ENCODE results near the gene ZNF785. TPM values are rescaled to one million over a fixed set of nuclear protein-coding genes. Genes with fewer than 3 reads are reported as not detected.
A peak's percentile ranks its signal among the peaks of the same experiment; 100 is the strongest.
"Not testable (repeated sequence)": the region's sequence is repeated elsewhere in the genome, so short reads cannot be mapped to it uniquely, and the experiment has no call there.

ZNF785 gene
- total RNA-seq, 1 experiment from 2014 or later = 18.2 TPM

DNA sequence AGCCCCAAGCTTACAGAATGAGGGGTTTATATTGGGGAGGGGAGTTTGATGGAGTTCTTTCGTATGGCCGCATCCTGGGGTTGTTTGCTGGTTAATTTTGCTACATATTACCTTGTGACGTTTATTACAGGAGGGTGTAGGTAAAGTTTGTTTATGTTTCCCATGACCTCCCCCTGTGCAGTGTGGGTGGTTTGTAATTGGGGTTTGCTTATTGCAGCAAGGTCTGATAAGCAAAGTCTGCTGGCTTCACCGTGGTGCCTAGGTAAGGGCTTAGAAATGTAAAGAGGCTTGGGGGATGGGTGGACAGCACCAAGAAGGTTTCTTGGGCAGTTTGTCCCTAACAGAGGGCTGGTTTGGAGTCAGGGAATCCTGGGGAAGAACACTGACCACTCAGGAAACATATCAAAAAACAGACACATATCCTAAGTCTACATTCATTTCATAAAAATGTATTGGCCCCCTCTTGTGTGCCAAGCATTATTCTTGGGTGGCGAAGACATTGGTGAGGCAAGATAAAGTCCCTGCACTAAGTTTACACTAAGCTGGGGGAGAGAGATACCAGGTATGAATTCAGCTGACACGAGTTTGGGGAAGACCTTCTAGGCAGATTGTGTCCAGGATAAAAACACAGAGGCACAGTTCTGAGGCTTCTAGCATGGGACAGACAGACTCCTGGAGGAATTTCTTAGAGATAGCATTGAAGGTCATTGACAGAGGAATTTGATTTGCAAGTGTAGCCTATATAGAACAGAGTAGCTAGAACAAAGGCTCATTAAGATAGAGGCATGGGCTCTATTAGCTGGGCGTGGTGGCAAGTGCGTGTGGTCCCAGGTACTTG, 36.9 kb downstream of the ZNF785 start:
- Histone ChIP-seq H3K36me3 (peaks cover 4% of the 10 kb centered on the region), H3K27me3 (no peaks in the 10 kb centered on the region), H3K27ac (no peak overlapping the region), H3K4me1 (0 out of 2 replicates have a peak, but pooled peaks cover 2% of the 10 kb centered on the region), H3K9me3 (replicated peaks) (no peaks in the 10 kb centered on the region), H3K4me3 (no peak overlapping the region)
- no peak for DNase-seq

DNA sequence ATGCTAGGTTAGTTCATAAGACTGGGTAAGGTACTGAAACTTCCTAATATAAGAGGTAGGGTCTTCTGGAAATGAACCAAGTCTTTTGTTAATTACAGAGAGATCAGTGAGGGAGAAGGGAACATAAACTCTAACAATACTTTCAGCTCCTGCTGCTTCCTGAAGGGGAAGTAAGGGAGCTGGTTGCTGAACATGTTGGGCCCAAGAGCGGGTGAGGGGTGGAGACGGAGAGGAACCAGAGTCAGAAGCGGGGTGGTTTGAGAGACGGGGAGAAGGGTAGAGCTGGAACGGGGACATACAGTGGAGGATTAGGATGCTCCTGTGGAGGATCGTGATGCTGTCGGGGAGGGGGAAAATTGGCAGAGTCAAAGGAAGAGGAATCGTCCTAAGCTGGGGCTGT, 39.4 kb downstream of the ZNF785 start:
- Histone ChIP-seq H3K27me3 (no peaks in the 10 kb centered on the region), H3K4me1 (peaks cover 8% of the 10 kb centered on the region), H3K4me3 (no peak overlapping the region), H3K27ac (no peak overlapping the region), H3K9me3 (replicated peaks) (no peaks in the 10 kb centered on the region), H3K36me3 (no peaks in the 10 kb centered on the region)
- DNase-seq = no peak

DNA sequence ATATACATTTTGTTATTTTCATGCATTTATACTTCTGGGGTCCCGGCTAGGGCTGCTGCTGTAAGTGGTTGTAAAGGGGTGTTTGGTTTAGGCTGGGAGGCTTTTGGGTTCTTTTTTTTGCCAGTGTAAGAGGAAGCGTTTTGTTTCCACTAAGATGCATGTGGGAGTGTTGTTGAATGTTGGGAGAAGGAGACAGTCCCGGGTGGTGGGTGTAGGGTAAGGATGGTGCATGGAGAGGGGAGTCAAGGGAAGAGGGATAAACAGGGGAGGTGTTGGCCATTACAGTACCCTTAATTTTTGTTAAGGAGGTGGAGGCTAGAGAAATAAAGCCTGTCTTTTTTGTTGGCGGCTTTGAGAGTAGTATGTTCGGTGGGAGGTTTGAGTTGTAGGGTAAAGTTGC, 42.4 kb downstream of the ZNF785 start:
- no peaks in the 10 kb centered on the region for H3K9me3 ChIP-seq (replicated peaks)
- H3K4me1 ChIP-seq = peaks cover 8% of the 10 kb centered on the region
- H3K27ac ChIP-seq = no peak overlapping the region
- H3K27me3 ChIP-seq = no peaks in the 10 kb centered on the region
- H3K36me3 ChIP-seq = no peaks in the 10 kb centered on the region
- DNase-seq = no peak
- H3K4me3 ChIP-seq = no peak overlapping the region

DNA sequence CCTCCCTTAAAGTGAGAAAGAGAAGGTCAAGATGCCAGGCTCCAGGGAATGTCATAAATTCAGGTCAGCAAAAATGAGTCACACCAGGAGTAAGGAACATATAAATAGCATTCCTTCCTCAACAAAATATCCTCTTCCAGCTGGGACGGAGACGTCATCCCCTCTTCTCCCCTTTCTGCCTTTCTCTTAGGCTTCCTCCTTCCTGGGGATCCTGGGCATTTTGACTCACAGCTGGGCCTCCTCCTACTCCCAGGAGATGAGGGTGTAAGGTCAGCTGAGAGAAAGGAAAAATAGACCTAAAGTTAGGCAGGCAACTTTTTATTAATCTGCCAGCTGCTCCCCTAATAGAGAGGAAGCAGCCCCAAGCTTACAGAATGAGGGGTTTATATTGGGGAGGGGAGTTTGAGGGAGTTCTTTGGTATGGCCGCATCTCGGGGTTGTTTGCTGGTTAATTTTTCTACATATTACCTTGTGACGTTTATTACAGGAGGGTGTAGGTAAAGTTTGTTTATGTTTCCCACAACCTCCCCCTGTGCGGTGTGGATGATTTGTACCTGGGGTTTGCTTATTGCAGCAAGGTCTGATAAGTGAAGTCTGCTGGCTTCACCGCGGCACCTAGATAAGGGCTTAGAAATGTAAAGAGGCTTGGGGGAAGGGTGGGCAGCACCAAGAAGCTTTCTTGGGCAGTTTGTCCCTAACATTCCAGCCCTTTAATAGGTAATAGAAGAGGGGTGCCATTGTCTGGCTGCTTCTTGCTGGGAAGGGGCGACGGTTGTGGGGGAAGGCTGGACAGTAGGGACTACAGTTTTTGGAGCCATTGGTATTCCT, 43.8 kb downstream of the ZNF785 start:
- Histone ChIP-seq H3K36me3 (no peaks in the 10 kb centered on the region), H3K27me3 (no peaks in the 10 kb centered on the region), H3K27ac (no peak overlapping the region), H3K9me3 (replicated peaks) (no peaks in the 10 kb centered on the region), H3K4me3 (no peak overlapping the region), H3K4me1 (peaks cover 8% of the 10 kb centered on the region)
- DNase-seq = peak in 1 of 2 experiments; percentile 29

DNA sequence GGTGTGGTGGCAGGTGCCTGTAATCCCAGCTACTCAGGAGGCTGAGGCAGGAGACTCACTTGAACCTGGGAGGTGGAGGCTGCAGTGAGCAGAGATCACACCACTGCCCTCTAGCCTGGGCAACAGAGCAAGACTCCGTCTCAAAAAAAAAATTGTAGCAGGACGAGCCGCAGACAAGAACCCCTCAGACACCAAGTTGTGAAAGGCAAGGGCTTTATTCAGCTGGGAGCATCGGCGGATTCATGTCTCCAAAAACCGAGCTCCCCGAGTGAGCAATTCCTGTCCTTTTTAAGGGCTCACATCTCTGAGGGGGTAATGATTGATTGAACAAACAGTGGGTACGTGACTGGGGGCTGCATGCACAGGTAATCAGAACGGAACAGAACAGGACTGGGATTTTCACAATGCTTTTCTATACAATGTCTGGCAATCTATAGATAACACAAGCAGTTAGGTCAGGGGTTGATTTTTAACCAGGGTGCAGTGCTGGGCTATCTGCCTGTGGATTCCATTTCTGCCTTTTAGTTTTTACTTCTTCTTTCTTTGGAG, 44.5 kb downstream of the ZNF785 start:
- not testable (repeated sequence) for H3K36me3 ChIP-seq; H3K27ac ChIP-seq; DNase-seq; H3K9me3 ChIP-seq (replicated peaks); H3K4me1 ChIP-seq; H3K4me3 ChIP-seq; H3K27me3 ChIP-seq

DNA sequence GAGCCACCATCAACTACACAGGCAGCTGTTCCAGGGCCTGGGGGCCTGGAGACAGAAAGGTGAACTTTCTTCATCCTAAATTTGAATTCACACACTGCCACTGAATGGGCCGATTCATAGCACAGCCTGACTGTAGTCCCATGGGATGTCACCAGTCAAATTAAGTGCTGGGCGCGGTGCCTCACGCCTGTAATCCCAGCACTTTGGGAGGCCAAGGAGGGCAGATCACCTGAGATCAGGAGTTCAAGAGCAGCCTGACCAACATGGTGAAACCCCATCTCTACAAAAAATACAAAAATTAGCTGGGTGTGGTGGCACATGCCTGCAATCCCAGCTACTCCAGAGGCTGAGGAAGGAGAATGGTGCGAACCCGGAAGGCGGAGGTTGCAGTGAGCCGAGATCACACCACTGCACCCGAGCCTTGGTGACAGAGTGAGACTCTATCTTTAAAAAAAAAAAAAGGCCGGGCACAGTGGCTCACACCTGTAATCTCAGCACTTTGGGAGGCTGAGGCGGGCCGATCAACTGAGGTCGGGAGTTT, 45.4 kb downstream of the ZNF785 start:
- not testable (repeated sequence) for H3K27ac ChIP-seq; H3K4me1 ChIP-seq; DNase-seq; H3K4me3 ChIP-seq; H3K27me3 ChIP-seq; H3K36me3 ChIP-seq; H3K9me3 ChIP-seq (replicated peaks)

DNA sequence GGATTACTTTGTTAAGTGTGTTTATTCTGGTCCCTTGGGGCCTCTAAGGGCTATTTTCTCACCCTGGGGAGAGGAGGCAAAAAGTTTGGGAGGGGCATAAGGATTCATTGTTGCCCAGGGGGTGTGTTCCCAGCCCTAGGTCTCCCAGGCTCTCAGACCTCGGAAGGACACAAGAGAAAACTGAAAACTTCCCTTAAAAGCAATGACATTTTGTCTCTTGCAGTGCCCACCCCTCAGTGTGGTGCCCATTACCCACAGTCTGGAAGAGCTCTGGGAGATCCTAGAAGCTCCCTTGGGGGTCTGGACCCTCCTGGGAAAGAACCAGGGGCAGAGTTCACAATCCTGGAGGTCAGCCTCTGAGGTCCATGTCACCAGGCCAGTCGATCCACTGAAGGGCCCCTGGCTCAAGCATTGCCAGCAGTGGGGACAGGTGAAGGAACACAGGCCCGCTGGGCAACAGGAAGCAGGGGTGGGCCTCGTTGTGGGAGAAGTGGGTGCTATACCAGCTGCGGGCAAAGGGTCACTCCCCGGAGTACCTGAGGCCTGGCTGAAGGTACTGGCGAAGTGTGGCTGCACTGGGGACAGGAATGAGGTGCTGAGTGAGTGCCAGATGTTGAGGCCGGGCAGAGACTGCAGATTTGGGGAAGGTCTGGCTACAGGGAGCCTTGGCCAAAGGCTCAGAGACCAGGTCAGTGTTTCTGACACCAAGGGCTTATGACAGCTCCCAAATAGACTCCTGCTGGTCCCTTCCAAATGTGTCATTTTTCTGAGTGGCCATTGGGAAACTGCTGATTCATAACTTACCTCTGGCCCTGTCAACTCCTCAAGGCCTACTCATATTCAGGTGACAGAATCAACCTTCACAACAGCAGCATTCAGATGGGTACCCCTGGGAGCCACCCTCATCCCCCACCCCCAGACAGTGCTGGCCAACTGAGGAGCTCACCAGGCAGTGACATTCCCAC, 46.2 kb downstream of the ZNF785 start:
- peaks cover 8% of the 10 kb centered on the region for H3K4me1 ChIP-seq

DNA sequence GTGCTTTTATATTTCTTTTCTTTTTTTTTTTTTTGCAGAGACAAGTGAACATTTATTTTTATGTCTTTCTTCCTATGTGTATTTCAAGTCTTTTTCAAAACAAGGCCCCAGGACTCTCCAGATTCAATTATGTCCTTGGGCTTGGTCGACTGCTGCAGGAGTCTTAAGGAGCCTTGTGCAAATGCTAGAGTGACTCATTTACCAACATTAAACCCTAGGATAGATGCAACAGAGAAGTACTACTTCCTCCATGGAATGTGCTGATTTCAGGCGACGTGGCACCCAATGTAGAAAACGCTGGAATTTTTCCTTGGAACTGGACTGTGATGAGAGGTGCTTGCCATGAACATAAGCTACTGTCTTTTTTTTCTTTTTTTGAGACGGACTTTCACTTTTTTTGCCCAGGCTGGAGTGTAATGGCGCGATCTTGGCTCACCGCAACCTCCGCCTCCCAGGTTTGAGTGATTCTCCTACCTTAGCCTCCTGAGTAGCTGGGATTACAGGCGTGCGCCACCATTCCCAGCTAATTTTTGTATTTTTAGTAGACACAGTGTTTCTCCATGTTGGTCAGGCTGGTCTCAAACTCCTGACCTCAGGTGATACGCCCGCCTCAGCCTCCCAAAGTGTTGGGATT, 49.0 kb downstream of the ZNF785 start:
- not testable (repeated sequence) for DNase-seq; H3K27me3 ChIP-seq; H3K4me3 ChIP-seq; H3K36me3 ChIP-seq; H3K4me1 ChIP-seq; H3K27ac ChIP-seq; H3K9me3 ChIP-seq (replicated peaks)

More for the DNA sequence above, 46.2 kb downstream of the ZNF785 start:
- Histone ChIP-seq H3K4me3 (no peak overlapping the region), H3K36me3 (no peaks in the 10 kb centered on the region), H3K27me3 (no peaks in the 10 kb centered on the region), H3K9me3 (replicated peaks) (no peaks in the 10 kb centered on the region), H3K27ac (no peak overlapping the region)
- DNase-seq = no peak

DNA sequence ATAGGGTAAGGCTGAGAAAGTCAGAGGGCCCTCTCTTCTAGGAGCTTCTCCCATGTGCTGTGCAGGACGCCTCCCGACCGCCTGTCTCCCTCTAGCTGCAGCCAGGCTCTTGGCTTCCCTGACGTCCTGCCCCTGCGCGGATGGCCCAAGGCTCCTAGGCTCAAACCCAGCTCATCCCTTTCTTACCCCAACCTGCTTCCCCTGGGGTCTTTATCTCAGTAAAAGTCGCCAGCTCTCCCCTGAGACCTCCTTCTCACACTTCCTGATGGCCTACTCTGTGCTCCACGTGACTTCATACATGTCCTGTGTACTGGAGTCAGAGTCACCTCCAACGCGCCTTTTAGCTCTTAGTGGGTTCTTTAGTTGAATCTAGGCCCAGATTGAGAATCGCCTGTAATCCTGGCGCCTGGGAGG, 49.7 kb downstream of the ZNF785 start:
- H3K27me3 ChIP-seq = no peaks in the 10 kb centered on the region
- H3K36me3 ChIP-seq = no peaks in the 10 kb centered on the region
- no peaks in the 10 kb centered on the region for H3K4me1 ChIP-seq
- DNase-seq = peak; percentile 71 to 74
- H3K27ac ChIP-seq = no peak overlapping the region; the same call in 1 of the 2 replicates
- H3K9me3 ChIP-seq (replicated peaks) = no peaks in the 10 kb centered on the region
- H3K4me3 ChIP-seq = peak overlapping the region; percentile 80

DNA sequence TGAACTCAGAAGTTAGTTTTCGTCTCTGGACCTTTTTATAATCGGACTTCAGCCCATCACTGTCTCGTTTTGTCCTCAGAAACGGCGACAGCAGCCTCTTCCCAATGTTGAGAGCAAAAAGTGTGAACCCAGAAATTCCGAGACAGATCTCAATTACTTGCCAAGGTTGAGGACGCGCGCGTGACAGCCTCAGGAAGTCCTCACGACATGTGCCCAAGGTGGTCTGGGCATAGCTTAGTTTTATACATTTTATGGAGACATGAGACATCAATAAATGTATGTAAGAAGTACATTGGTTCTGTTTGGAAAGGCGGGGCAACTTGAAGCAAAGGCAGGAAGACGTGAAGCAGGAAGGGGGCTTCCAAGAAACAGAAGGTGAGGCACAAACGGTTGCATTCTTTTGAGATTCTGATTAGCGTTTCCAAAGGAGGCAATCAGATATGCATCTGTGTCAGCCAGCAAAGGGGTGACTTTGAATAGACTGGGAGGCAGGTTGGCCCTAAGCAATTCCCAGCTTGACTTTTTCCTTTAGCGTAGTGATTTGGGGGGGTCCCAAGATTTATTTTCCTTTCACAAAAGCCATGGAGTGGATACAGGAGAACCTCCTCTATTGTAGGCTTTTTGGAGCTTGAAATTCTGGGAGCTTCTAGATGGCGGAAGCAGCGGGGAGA, 50.3 kb downstream of the ZNF785 start:
- Histone ChIP-seq H3K4me3 (peak overlapping the region; percentile 80), H3K36me3 (no peaks in the 10 kb centered on the region), H3K4me1 (no peaks in the 10 kb centered on the region), H3K27me3 (no peaks in the 10 kb centered on the region), H3K9me3 (replicated peaks) (no peaks in the 10 kb centered on the region), H3K27ac (peak overlapping the region; percentile 79)
- DNase-seq = peak in 1 of 2 experiments; percentile 16

DNA sequence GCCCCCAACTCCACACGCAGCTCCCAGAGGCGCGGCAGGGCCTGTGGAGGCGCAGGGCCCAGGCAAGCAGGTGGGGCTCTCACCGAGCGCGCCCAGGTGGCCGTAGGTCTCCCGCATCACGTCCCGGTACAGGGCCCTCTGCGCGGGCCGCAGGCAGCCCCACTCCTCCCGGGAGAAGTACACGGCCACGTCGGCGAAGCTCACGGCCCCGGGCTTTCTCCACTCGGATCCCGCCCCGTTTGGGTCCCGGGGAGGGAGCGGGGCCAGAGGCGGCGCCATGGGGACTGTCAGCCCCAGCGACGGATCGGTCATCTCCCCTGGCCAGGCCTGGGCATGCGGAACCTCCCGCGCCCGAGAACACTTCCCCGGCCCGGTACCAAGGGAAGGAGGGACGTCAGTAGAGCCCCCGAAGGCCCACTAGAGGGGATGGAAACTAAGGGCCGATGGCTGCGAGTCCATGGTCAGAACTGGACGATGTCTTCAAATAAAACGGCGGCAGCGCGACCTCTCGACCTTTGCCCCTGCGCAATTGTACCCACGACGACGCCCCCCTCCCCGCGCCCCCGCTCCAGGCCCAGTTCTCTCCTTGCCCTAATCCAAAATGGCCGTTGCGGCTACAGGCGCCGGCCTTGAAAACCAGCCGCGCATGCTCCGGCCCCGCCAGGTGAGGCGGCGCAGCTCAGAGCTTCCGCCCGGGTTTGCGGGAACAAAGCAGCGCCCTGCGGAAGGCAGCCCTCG, 51.0 kb downstream of the ZNF785 start, which contains the start of gene ZNF747:
Gene ZNF747, minus strand, starts transcription at position 491 of the 738 bp plus-strand sequence. Its CDS starts 179 bp downstream, at position 312.
- Histone ChIP-seq H3K4me3 (peak within 1 kb of the TSS; percentile 80), H3K36me3 (no peaks in the 10 kb centered on the region), H3K4me1 (no peaks in the 10 kb centered on the region), H3K27ac (peak within 1 kb of the TSS; percentile 79), H3K9me3 (replicated peaks) (no peaks in the 10 kb centered on the region), H3K27me3 (no peaks in the 10 kb centered on the region)
- peak; percentile 85 to 87 for DNase-seq

DNA sequence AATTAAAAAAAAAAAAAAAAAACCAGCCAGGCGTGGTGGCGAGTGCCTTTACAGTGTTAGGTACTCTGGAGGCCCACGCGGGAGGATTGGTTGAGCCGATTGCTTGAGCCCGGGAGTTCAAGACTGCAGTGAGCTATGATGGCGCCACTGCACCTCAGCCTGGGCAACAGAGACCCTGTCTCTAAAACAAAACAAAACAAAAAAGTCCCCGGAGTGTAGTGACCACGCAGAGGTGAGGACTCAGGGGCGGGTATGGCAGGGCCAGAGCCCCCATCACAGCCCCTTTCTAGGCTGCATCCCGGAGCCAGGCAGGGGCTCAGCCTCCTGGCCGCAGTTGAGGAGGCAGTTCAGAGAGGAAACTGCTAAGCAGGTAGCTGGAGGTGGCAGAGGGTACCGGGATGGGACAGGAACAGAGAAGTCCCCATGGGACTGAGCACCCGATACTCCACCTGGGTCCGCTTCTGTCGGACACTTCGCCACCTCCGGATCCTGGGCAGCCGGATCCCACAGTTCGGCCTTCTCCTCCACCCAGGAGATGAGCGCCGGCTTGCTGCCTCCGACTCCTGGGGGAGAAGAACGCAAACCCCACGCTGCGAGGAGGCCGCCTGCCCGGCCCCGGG, 51.6 kb downstream of the ZNF785 start:
- Histone ChIP-seq H3K27me3 (no peaks in the 10 kb centered on the region), H3K36me3 (no peaks in the 10 kb centered on the region), H3K4me3 (peak overlapping the region; percentile 80), H3K4me1 (no peaks in the 10 kb centered on the region), H3K27ac (peak overlapping the region; percentile 79), H3K9me3 (replicated peaks) (no peaks in the 10 kb centered on the region)
- peak in 1 of 2 experiments; percentile 23 for DNase-seq
